Measurements from ENCODE around the gene GPAT3. TPM values are rescaled to one million over a fixed set of nuclear protein-coding genes. Genes with fewer than 3 reads are reported as not detected.
"Not testable (repeated sequence)": the region's sequence is repeated elsewhere in the genome, so short reads cannot be mapped to it uniquely, and the experiment has no call there.

The GPAT3 gene
- not detected for polyA plus RNA-seq

DNA sequence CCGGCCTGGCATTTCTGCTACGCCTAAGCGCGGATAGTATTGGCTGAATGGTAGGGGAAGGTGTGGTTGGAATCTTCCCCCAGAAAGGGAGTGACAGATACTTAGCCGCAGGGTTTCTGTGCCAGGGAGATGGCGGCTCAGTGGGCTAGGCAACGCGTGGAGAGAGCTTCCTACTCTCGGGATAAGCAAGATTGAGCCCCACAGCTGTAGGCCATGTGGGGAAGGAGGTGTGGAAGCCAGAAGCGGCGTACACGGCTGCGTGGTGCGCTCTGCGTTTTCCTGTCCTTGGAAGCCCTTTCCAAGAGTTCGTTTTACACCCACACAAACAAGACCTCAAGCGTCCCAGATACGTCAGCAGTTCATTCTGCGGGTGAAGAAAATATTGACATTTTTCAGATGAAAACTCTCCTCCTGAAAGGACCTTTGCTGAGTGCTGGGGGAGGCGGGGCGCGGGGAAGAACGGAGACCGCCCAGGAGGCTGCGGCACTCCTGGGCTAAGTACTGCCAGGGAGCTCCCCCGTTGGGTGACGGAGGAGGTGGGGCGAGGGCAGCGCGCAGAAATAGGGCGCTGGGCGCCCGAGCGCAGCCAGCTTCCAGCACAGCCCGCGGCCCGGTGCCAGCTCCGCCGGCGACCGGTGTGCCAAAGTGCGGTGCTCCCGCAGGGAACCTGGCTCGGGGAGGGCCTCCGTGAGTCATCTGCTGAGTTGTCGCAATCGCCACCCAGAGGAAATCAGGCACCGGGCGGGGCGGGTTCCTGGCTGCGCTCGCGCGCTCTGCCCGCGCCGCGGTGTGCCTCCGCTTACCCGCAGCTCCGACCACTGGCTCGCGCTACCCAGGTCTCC, at the start of gene GPAT3:
Gene GPAT3 (plus strand): TSS at position 589 of the 842 bp plus-strand sequence. CDS start 515 bp downstream, outside the sequence.
- Mint-ChIP-seq H3K4me1 (peaks cover 5 to 16% (median 9%) of the 10 kb centered on the region in 3 donors), H3K9me3 (no peaks in the 10 kb centered on the region), H3K27ac (peak within 1 kb of the TSS in 2 of 3 donors; percentile 33 to 80), H3K4me3 (peak within 1 kb of the TSS; percentile 85 to 98 (median 91)), H3K36me3 (no peaks in the 10 kb centered on the region), H3K27me3 (peaks cover 24% of the 10 kb centered on the region)

GRCh38 chr4:83486457-83487129, 49.3 kb upstream of the GPAT3 start:
- Mint-ChIP-seq H3K9me3 (no peaks in the 10 kb centered on the region), H3K36me3 (no peaks in the 10 kb centered on the region), H3K27me3 (no peaks in the 10 kb centered on the region), H3K27ac (peak overlapping the region; percentile 20 to 75 (median 53)), H3K4me3 (peak overlapping the region in 3 of 4 donors; percentile 26 to 52 (median 30)), H3K4me1 (peaks cover 7 to 12% (median 10%) of the 10 kb centered on the region in 3 donors)

DNA sequence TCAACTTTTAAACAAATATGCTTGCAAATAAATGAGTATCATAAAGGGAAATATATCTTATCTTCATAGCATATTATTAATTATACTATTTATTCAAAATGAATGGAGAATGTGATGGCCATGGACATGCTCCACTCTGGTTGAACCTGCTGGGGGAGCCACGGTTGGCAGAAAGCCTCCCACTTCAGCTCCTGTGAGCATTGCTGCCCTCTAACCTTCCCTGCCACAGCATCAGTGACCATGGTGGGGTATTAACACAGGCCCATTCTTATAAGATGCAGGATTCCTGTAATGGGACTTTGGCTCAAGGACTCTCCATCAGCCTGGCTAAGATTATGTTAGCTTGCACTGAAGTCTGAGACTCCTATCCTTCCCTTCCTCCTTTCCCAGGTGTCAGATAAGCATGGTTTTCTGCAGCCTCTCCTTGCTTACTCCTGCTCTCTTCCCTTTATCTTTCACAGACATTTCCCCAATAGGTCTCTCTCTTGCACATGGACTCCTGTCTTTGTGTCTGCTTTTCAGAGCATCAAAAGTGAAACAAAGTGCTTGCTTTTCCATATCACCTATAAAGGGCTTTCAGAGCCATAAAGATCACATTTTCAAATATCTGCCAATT, 46.1 kb upstream of the GPAT3 start:
- H3K4me3 Mint-ChIP-seq = no peak overlapping the region
- H3K27ac Mint-ChIP-seq = peak overlapping the region in 1 of 3 donors; percentile 2
- H3K9me3 Mint-ChIP-seq = no peaks in the 10 kb centered on the region
- H3K4me1 Mint-ChIP-seq = peaks cover 0 to 4% (median 2%) of the 10 kb centered on the region in 3 donors
- H3K36me3 Mint-ChIP-seq = no peaks in the 10 kb centered on the region
- H3K27me3 Mint-ChIP-seq = no peaks in the 10 kb centered on the region

DNA sequence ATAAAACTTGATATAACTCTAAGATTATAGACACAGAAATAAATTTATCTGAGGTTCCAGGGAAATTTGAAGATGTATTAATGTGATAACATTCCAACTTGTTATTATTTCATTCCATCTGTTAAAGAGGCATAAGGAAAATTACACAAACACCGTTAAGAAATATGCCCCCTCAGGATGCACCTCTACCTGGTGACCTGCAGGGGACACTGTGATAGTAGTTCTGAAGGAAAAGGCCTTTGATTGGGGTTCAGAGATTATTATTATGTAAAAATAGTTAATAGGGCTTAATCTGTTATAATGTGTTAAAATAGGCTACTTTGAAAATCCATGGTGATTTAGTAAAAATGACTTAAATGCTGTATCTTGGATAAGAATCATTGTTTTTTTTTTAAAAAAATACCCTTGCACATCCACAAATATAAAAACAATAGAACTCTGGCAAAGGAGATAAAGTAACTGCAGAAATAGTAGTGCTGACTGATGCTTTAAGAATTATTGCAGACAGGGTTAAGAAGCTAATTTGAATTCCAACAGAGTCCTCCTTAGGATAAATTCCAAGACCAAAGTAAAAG, 44.9 kb upstream of the GPAT3 start:
- no peaks in the 10 kb centered on the region for H3K4me1 Mint-ChIP-seq
- peak overlapping the region in 1 of 4 donors; percentile 12 for H3K4me3 Mint-ChIP-seq
- no peaks in the 10 kb centered on the region for H3K36me3 Mint-ChIP-seq
- H3K27ac Mint-ChIP-seq = peak overlapping the region in 1 of 3 donors; percentile 59
- no peaks in the 10 kb centered on the region for H3K27me3 Mint-ChIP-seq
- no peaks in the 10 kb centered on the region for H3K9me3 Mint-ChIP-seq

DNA sequence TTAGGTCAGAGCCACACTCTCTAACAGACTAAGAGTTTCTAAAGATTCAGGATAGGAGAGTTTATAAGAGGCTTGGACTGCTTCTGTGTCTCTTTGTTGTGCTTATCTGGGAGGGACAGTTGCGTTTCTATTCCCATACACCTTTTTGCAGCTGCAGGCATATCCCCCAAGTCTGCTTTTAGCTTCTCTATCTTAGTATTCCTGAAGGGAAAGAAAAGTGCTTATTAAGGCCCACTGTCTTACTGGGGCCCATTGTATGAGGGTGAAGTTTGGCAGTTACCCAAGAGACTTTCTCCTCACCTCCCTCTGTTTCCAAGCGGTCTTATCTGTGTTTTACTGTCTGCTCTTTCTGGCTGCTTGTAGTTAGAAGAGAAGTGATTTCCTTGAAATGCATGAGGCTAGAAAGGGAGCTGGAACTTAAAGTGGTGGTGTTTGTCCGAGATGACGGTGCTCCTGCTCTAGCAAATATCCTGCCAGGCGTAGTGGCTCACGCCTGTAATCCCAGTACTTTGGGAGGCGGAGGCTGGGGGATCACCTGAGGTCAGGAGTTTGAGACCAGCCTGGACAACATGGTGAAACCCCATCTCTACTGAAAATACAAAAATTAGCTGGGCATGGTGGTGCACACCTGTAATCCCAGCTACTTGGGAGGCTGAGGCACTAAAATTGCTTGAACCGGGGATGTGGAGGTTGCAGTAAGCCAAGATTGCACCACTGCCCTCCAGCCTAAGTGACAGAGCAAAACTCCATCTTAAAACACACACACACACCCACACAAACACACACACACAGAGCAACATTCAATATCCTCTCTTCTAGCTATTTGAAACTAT, 39.6 kb upstream of the GPAT3 start:
- not testable (repeated sequence) for H3K9me3 Mint-ChIP-seq, H3K27ac Mint-ChIP-seq, H3K4me3 Mint-ChIP-seq, H3K36me3 Mint-ChIP-seq, H3K4me1 Mint-ChIP-seq, H3K27me3 Mint-ChIP-seq

- Mint-ChIP-seq H3K36me3 (no peaks in the 10 kb centered on the region), H3K4me3 (no peak overlapping the region), H3K27me3 (no peaks in the 10 kb centered on the region), H3K4me1 (peaks cover 0 to 2% (median 0%) of the 10 kb centered on the region in 3 donors), H3K9me3 (no peaks in the 10 kb centered on the region), H3K27ac (no peak overlapping the region)
These were observed 37.7 kb upstream of the GPAT3 start for GRCh38 chr4:83498187-83498586.

DNA sequence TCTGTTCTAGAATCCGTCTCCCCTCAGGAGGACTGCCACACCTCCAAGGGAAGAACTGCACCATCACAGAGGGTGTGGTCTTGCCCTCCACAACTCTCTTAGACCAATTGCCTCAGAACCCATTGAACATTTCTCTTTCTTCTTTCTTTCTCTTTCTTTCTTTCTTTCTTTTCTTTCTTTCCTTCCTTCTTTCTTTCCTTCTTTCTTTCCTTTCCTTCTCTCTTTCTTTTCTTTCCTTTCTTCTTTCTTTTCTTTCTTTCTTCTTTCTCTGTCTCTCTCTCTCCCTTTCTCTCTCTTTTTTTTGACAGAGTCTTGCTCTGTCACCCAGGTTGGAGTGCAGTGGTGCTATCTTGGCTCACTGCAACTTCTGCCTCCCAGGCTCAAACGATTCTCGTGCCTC, 34.2 kb upstream of the GPAT3 start:
- not testable (repeated sequence) for H3K4me1 Mint-ChIP-seq, H3K9me3 Mint-ChIP-seq, H3K27me3 Mint-ChIP-seq, H3K27ac Mint-ChIP-seq, H3K4me3 Mint-ChIP-seq, H3K36me3 Mint-ChIP-seq

DNA sequence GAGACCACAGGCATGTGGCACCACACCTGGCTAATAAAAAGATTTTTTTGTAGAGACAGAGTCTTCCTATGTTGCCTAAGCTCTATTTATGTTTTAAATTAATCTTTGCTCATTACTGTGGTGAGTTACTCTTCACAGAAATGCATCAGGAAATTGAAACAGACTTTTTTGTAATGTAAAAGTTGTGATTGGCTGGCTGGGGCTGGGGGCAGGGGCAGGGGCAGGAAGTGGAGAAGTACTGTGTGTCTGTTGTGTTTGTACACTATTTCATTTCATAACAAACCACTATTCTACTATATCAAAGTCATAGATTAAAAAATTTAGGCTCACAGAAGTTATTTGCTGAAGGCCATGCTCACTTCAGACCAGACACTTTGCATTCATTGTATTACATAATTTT, 31.9 kb upstream of the GPAT3 start:
- H3K4me1 Mint-ChIP-seq = peaks cover 0 to 2% (median 1%) of the 10 kb centered on the region in 3 donors
- no peaks in the 10 kb centered on the region for H3K9me3 Mint-ChIP-seq
- H3K27ac Mint-ChIP-seq = no peak overlapping the region
- no peaks in the 10 kb centered on the region for H3K36me3 Mint-ChIP-seq
- H3K27me3 Mint-ChIP-seq = no peaks in the 10 kb centered on the region
- no peak overlapping the region for H3K4me3 Mint-ChIP-seq

DNA sequence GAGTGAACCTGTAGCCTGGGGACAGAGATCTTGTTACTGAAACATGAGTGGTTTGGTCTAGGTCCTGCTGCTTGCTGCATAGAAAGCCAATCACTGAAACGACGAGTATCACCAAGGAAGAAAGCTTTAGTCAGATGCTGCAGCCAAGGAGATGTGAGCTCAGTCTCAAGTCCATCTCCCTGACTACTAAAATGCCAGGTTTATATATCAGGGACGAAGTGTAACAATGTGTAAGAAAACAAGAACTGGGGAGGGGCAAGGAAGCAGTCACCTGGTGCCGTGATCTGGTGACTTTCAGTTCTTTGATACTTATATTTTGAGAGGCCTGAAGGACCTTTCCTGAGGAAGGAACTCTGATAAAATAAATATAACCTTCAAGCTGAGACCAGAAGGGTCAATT, 31.4 kb upstream of the GPAT3 start:
- Mint-ChIP-seq H3K36me3 (no peaks in the 10 kb centered on the region), H3K4me1 (peaks cover 0 to 4% (median 1%) of the 10 kb centered on the region in 3 donors), H3K9me3 (no peaks in the 10 kb centered on the region), H3K4me3 (no peak overlapping the region), H3K27me3 (no peaks in the 10 kb centered on the region), H3K27ac (no peak overlapping the region)

- no peaks in the 10 kb centered on the region for H3K27me3 Mint-ChIP-seq
- no peaks in the 10 kb centered on the region for H3K9me3 Mint-ChIP-seq
- H3K27ac Mint-ChIP-seq = no peak overlapping the region
- no peak overlapping the region for H3K4me3 Mint-ChIP-seq
- peaks cover 0 to 4% (median 1%) of the 10 kb centered on the region in 3 donors for H3K4me1 Mint-ChIP-seq
- no peaks in the 10 kb centered on the region for H3K36me3 Mint-ChIP-seq
These were observed 30.9 kb upstream of the GPAT3 start for GRCh38 chr4:83504996-83505395.

DNA sequence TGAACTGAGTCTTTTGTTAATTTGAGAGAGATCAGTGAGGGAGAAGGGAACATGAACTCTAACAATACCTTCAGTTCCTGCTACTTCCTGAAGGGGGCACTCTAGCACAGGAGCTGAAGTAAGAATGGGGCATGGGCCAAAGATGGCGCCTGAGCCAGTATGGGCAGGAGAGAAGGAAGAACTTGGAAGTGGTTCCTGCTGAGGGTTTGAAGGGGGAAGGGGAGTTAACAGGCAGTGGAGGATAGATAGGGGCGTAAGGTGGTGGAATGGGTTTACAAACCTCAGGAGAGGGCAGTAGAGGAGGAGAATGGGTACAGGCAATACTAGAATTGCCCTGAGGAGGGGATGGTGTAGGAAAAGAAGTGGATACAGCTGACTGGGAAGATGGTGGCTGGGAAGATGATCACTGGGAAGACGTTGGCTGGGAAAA, 26.7 kb upstream of the GPAT3 start:
- not testable (repeated sequence) for H3K27ac Mint-ChIP-seq

GRCh38 chr4:83510442-83510841, 25.5 kb upstream of the GPAT3 start:
- H3K27me3 Mint-ChIP-seq = no peaks in the 10 kb centered on the region
- no peak overlapping the region for H3K27ac Mint-ChIP-seq
- H3K36me3 Mint-ChIP-seq = no peaks in the 10 kb centered on the region

More for the DNA sequence above, 26.7 kb upstream of the GPAT3 start:
- H3K4me1 Mint-ChIP-seq, H3K27me3 Mint-ChIP-seq, H3K4me3 Mint-ChIP-seq, H3K36me3 Mint-ChIP-seq, H3K9me3 Mint-ChIP-seq: not testable (repeated sequence)

DNA sequence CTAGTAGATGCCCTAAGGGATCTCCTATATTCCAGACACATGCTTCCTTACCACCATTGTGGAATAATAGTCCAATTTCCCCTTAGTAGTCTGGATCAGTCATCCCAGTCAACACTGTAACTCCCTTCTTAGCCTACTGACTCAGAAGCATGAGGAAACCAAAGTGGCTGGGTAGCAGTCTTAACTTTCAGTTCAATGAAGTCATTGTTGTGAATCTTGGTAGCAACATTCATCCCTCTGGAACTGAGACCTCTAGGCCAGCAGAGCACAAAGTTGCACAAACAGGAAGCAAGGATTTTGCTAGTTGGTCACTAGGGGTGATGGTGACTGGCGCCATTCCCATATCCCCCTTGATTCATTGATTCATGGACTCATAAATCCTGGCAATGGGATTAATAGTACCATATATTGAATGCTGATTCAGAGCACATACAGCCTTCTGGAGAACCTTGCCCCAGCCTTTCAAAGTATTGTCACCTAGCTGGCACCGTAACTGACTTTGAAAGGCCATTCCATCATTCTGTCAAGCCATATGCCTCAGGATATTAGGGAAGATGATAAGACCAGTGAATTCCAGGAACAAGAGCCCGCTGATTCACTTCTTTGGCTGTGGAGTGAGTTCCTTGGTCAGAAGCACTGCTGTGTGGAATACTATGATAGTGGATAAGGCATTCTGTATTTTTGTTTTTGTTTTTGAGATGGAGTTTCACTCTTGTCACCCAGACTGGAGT, 19.7 kb upstream of the GPAT3 start:
- Mint-ChIP-seq H3K27ac (no peak overlapping the region), H3K4me1 (no peaks in the 10 kb centered on the region), H3K9me3 (no peaks in the 10 kb centered on the region), H3K4me3 (no peak overlapping the region), H3K36me3 (no peaks in the 10 kb centered on the region), H3K27me3 (peaks cover 5% of the 10 kb centered on the region)

More at GRCh38 chr4:83510442-83510841, 25.5 kb upstream of the GPAT3 start:
- peaks cover 0 to 3% (median 0%) of the 10 kb centered on the region in 3 donors for H3K4me1 Mint-ChIP-seq
- H3K4me3 Mint-ChIP-seq = no peak overlapping the region
- H3K9me3 Mint-ChIP-seq = no peaks in the 10 kb centered on the region

DNA sequence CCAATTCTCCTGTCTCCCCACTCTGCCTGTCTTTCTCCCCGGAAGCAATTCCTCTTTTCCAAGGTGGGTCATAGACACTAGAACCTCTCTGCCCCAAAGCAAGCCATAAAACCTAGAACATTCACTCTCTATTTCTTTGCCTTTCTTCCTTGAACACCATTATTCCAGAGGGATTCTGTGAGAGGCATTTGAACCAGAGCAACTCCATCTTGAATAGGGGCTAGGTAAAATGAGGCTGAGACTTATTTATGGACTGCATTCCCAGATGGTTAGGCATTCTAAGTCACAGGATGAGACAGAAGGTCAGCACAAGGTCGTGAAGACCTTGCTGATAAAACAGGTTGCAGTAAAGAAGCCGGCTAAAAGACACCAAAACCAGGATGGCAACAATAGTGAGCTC, 13.7 kb upstream of the GPAT3 start:
- no peaks in the 10 kb centered on the region for H3K9me3 Mint-ChIP-seq
- H3K36me3 Mint-ChIP-seq = peaks cover 2% of the 10 kb centered on the region
- no peak overlapping the region for H3K27ac Mint-ChIP-seq
- H3K4me3 Mint-ChIP-seq = no peak overlapping the region
- no peaks in the 10 kb centered on the region for H3K4me1 Mint-ChIP-seq
- peaks cover 9% of the 10 kb centered on the region for H3K27me3 Mint-ChIP-seq

All from IgD-negative memory B cell (primary cell).